GM21576 (cell line): ENCODE data around the gene ZSCAN9.
A peak's percentile ranks its signal among the peaks of the same experiment; 100 is the strongest.

ENCODE experiments used
- ATAC-seq: cut with Tn5 transposase; IDR thresholded peaks from one replicate; pipeline ENCODE4 v1.9.1; 2021; ENCODE audit warnings: mild to moderate bottlenecking, moderate library complexity; ENCODE audit not compliant: unreplicated experiment

Gene ZSCAN9

GRCh38 chr6:28225056-28225834, at the start of gene ZSCAN9:
Gene ZSCAN9 (plus strand): TSS chr6:28225275. CDS start chr6:28227085, 1,810 bp downstream.
- peak; percentile 89 for ATAC-seq

- no peak for ATAC-seq
These were observed 48.7 kb upstream of the ZSCAN9 start for GRCh38 chr6:28176373-28176772.

GRCh38 chr6:28182255-28182654, 42.8 kb upstream of the ZSCAN9 start:
- ATAC-seq: no peak

- no peak for ATAC-seq
These were observed 36.7 kb upstream of the ZSCAN9 start for GRCh38 chr6:28188111-28188979.

- ATAC-seq: no peak
These were observed 25.1 kb upstream of the ZSCAN9 start for GRCh38 chr6:28200020-28200419.

GRCh38 chr6:28203201-28203600, 21.9 kb upstream of the ZSCAN9 start:
- ATAC-seq: no peak

GRCh38 chr6:28205879-28206278, 19.2 kb upstream of the ZSCAN9 start:
- ATAC-seq: no peak

GRCh38 chr6:28206527-28206926, 18.5 kb upstream of the ZSCAN9 start:
- no peak for ATAC-seq

GRCh38 chr6:28206928-28207509, 18.1 kb upstream of the ZSCAN9 start:
- no peak for ATAC-seq

GRCh38 chr6:28207510-28208110, 17.5 kb upstream of the ZSCAN9 start:
- ATAC-seq: no peak

- no peak for ATAC-seq
These were observed 16.9 kb upstream of the ZSCAN9 start for GRCh38 chr6:28208111-28208659.

GRCh38 chr6:28209753-28210535, 15.1 kb upstream of the ZSCAN9 start:
- ATAC-seq: no peak

- no peak for ATAC-seq
These were observed 13.1 kb upstream of the ZSCAN9 start for GRCh38 chr6:28211840-28212509.

- ATAC-seq: peak; percentile 48
These were observed 12.4 kb upstream of the ZSCAN9 start for GRCh38 chr6:28212510-28213212.

- no peak for ATAC-seq
These were observed 11.9 kb upstream of the ZSCAN9 start for GRCh38 chr6:28213213-28213523.

- ATAC-seq: no peak
These were observed 9.7 kb upstream of the ZSCAN9 start for GRCh38 chr6:28215425-28215824.

- no peak for ATAC-seq
These were observed 7.2 kb upstream of the ZSCAN9 start for GRCh38 chr6:28217890-28218289.

- ATAC-seq: peak; percentile 73
These were observed 6.5 kb upstream of the ZSCAN9 start for GRCh38 chr6:28218312-28219248.
